Nephron progenitor cell (in vitro differentiated cells): ENCODE measurements around the gene GUCY1B1.

ENCODE experiments used
- DNase-seq: peaks from one replicate; pipeline ENCODE4 v3.0.0; 2021
- H3K27ac Mint-ChIP-seq: 2 replicates; pipeline ENCODE4 v1.8.0; 2021; ENCODE audit warnings: mild to moderate bottlenecking, moderate library complexity, mixed read lengths
- H3K27me3 Mint-ChIP-seq: 2 replicates; pipeline ENCODE4 v1.8.0; 2021; ENCODE audit warnings: mild to moderate bottlenecking, low read depth, mixed read lengths; ENCODE audit not compliant: poor library complexity
- H3K36me3 Mint-ChIP-seq: 2 replicates; pipeline ENCODE4 v1.8.0; 2021; ENCODE audit warnings: low read depth, mixed read lengths
- H3K4me1 Mint-ChIP-seq: 2 replicates; pipeline ENCODE4 v1.8.0; 2021; ENCODE audit warnings: mixed read lengths
- H3K4me3 Mint-ChIP-seq: 2 replicates; pipeline ENCODE4 v1.8.0; 2021; ENCODE audit warnings: mild to moderate bottlenecking, moderate library complexity, mixed read lengths
- H3K9me3 Mint-ChIP-seq: 2 replicates; pipeline ENCODE4 v1.8.0; 2021; ENCODE audit warnings: mild to moderate bottlenecking, moderate library complexity, mixed read lengths
- TF ChIP-seq, protein P1 (sequence below): fragments of 200-600 bp; sonication (generic); IDR thresholded peaks from 2 replicates; pipeline ENCODE4 v1.5.0; 2021; ENCODE audit warnings: antibody characterized with exemption

The GUCY1B1 gene

DNA sequence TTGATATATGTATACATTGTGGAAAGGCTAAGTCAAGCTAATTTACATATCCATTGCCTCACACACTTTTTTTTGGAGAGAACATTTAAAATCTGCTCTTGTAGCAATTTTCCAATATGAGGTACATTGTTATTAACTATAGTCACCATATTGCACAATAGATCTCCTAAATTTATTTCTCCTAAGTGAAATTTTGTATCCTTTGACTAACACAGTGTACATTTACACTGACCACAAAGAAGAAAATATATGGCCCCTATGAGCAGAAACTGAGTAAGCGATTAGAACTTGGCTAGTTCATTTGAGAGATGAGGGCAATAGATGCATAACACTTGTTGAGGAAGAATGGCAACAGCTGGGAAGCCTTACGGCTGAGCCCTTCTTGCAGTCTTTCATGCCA lies 20.3 kb upstream of the GUCY1B1 start:
- Mint-ChIP-seq H3K27ac (no peak overlapping the region), H3K9me3 (no peaks in the 10 kb centered on the region), H3K4me3 (no peak overlapping the region), H3K4me1 (no peaks in the 10 kb centered on the region), H3K27me3 (no peaks in the 10 kb centered on the region), H3K36me3 (no peaks in the 10 kb centered on the region)
- TF ChIP-seq, protein P1, sequence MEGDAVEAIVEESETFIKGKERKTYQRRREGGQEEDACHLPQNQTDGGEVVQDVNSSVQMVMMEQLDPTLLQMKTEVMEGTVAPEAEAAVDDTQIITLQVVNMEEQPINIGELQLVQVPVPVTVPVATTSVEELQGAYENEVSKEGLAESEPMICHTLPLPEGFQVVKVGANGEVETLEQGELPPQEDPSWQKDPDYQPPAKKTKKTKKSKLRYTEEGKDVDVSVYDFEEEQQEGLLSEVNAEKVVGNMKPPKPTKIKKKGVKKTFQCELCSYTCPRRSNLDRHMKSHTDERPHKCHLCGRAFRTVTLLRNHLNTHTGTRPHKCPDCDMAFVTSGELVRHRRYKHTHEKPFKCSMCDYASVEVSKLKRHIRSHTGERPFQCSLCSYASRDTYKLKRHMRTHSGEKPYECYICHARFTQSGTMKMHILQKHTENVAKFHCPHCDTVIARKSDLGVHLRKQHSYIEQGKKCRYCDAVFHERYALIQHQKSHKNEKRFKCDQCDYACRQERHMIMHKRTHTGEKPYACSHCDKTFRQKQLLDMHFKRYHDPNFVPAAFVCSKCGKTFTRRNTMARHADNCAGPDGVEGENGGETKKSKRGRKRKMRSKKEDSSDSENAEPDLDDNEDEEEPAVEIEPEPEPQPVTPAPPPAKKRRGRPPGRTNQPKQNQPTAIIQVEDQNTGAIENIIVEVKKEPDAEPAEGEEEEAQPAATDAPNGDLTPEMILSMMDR = no peak
- no peak for DNase-seq

DNA sequence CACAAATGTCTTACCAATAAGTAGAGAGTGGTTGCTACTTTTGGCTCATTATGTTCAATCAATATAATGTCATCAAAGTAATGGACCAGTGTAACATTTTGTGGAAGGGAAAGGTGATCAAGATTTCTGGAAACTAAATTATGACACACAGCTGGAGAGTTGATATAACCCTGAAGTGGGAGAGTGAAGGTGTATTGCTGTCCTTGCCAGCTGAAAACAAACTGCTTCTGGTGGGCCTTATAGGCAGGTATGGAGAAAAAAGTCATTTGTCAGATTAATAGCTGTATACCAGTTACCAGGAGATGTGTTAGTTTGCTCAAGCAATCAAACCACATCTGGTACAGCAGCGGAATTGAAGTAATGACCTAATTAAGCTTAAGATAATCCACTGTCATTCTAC lies 17.3 kb upstream of the GUCY1B1 start:
- no peak for DNase-seq
- H3K4me3 Mint-ChIP-seq = no peak overlapping the region

DNA sequence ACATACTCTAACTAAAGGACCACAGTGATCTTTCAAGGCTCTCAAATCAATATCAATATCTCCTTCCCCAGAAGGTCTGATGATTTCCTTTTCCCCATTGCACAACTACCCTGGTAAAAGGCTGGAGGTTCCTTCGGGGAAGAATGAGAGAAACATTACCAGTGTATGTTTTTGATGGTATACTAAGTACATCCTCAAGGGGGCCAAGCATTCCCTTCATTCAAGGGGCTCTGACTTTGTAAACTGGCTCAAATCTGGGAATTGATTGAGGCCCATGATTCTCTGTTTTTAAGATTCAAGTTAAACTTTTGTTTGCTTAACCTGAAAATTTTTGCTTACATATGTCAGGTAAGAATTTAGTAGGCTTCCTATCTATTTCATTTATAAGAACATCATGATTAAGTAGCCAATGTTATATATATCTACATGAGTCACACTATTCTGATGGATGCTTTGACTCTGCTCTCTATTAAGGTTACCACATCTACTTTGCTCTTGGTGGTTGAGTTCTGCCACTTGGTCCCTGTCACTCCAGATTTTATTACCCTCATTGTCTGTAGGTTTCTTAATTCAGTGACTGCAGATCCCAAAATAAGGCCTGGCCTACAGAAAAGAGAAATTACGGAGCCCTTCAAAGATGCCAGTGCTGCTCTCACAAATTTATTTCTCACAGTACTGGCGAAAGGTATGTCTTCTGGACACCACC lies 16.4 kb upstream of the GUCY1B1 start:
- H3K9me3 Mint-ChIP-seq = no peaks in the 10 kb centered on the region
- no peak for DNase-seq
- H3K27me3 Mint-ChIP-seq = no peaks in the 10 kb centered on the region
- no peaks in the 10 kb centered on the region for H3K4me1 Mint-ChIP-seq
- H3K36me3 Mint-ChIP-seq = no peaks in the 10 kb centered on the region
- no peak overlapping the region for H3K4me3 Mint-ChIP-seq
- no peak overlapping the region for H3K27ac Mint-ChIP-seq
- TF ChIP-seq, protein P1 = no peak

More for the DNA sequence above, 17.3 kb upstream of the GUCY1B1 start:
- Mint-ChIP-seq H3K36me3 (no peaks in the 10 kb centered on the region), H3K27me3 (no peaks in the 10 kb centered on the region), H3K27ac (no peak overlapping the region), H3K9me3 (no peaks in the 10 kb centered on the region), H3K4me1 (no peaks in the 10 kb centered on the region)
- TF ChIP-seq, protein P1 = no peak

DNA sequence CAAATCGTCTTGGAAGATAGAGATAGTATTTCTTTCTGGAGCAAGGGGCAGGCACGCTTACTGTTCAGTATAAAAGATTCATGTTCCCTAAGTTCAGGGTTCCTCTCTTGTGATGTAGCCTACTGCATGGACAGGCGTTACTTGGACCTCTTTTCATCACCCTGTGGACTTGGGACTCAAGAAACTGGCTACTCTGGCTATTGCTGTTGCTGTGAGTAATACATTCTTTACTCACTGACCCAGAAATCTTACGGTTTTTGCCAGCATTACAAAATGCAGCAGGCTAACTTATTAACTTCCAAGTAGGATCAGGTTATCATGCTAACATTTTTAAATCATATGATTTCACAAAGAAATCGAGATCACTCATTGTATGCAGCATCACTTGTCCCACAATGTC lies 12.8 kb upstream of the GUCY1B1 start:
- no peaks in the 10 kb centered on the region for H3K27me3 Mint-ChIP-seq

DNA sequence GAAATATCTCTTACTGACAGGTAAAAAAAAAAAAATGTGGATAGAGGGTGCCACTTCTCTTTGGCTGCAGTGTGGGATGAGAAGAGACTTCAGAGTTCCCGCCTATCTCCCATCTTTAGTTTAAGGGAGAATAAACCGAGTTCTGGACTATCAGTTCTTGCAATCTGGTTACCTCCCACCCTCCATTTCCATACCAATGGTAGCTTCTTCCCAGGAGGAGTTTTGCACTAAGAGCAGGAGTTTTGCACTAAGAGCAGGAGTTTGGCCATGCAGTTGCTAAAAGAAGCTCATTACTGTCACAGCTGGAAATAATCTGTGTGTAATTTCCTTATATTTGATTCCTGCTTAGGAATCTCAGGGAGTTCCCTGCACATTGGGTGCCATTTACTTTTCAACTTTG lies 10.8 kb upstream of the GUCY1B1 start:
- Mint-ChIP-seq H3K9me3 (no peaks in the 10 kb centered on the region), H3K4me1 (no peaks in the 10 kb centered on the region), H3K36me3 (no peaks in the 10 kb centered on the region), H3K4me3 (no peak overlapping the region), H3K27me3 (no peaks in the 10 kb centered on the region), H3K27ac (no peak overlapping the region)
- TF ChIP-seq, protein P1 = no peak
- DNase-seq = no peak

More for the DNA sequence above, 12.8 kb upstream of the GUCY1B1 start:
- no peaks in the 10 kb centered on the region for H3K4me1 Mint-ChIP-seq
- no peaks in the 10 kb centered on the region for H3K9me3 Mint-ChIP-seq
- no peak for DNase-seq
- no peak overlapping the region for H3K4me3 Mint-ChIP-seq
- TF ChIP-seq, protein P1 = no peak
- no peak overlapping the region for H3K27ac Mint-ChIP-seq
- H3K36me3 Mint-ChIP-seq = no peaks in the 10 kb centered on the region

DNA sequence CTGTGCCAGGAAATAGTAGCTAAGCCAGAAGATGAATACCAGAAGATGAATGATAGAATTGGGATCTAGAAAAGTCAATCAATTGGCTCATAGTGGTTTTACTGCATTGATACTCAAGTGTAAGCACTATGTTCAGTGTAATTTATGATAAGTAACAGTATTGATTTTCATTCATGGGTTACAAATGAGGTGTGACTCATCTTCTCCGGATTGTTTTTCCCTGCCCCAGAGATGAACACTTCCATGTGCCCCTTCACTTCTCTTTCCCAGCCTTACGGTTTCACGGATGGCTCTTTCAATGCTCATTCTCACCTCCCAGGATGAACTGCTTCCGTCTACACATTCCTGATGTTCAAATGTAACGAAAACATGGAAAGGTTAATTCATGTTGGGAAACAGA lies 9.8 kb upstream of the GUCY1B1 start:
- no peak for DNase-seq
- TF ChIP-seq, protein P1 = no peak
- Mint-ChIP-seq H3K36me3 (no peaks in the 10 kb centered on the region), H3K4me1 (no peaks in the 10 kb centered on the region), H3K27ac (no peak overlapping the region), H3K4me3 (no peak overlapping the region), H3K9me3 (no peaks in the 10 kb centered on the region), H3K27me3 (no peaks in the 10 kb centered on the region)
